Mammary epithelial cell (primary cell): Measurements from ENCODE around the gene PCDHB11.

ENCODE experiments used
- CTCF ChIP-seq, 2 donors: IDR thresholded peaks in 1 of 2; conservative IDR thresholded peaks in 1 of 2; 2 replicates each; pipeline ENCODE4 v1.5.1; 2011 to 2012; ENCODE audit warnings: inconsistent platforms in 2 of 2, low read length in 2 of 2, mild to moderate bottlenecking in 2 of 2, control low read depth in 1 of 2, low read depth in 1 of 2; ENCODE audit not compliant: insufficient read depth in 1 of 2; ENCODE audit errors: extremely low read depth in 1 of 2
- EZH2 ChIP-seq: IDR thresholded peaks from 2 replicates; pipeline ENCODE4 v1.6.1; 2012; ENCODE audit warnings: low read length, inconsistent platforms, borderline replicate concordance

DNA sequence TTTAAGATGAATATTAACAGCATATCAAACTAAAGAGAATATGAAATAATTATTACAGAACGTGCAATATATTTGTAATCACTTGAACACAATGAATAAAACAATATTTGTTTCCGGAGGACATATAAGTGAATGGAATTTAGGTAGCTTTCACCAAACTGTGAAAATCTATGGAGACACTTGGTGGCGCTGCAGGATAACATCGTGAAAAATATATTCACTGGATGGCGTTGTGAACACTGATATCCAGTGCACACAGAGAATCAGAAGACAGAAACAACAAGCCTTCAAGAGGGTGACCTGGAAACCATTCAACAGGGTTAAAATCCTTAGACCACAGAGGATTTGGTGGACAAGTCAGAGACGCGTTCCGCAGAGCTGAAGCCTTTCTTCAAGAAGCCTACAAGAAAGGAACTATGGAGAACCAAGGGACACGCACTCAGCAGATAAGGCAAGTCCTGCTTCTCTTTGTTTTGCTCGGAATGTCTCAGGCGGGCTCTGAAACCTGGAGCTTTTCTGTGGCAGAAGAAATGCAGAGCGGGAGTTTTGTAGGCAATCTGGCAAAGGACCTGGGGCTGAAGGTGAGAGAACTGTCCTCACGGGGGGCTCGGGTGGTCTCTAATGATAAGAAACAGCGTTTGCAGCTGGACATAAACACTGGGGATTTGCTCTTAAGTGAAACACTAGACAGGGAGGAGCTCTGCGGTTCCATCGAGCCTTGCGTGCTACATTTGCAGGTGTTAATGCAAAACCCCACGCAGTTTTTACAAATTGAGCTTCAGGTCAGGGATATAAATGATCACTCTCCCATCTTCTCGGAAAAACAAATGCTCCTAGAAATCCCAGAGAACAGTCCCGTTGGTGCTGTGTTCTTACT lies at the start of gene PCDHB11:
- no peak for TF ChIP-seq CTCF (conservative IDR thresholded peaks at IDR 0.05 in 1 of 2, IDR thresholded peaks at IDR 0.05 in 1 of 2; ENCODE audit: extremely low read depth in 1 of 2, insufficient read depth in 1 of 2, low read depth in 1 of 2, low read length in 2 of 2)
- no peak for TF ChIP-seq EZH2
